Ishikawa (cell line): Measurements from ENCODE around the gene TLK1.

Source experiments
- CEBPB ChIP-seq: IDR thresholded peaks from 2 replicates; pipeline ENCODE4 v1.6.1; 2012
- CREB1 ChIP-seq: IDR thresholded peaks from 2 replicates; pipeline ENCODE4 v1.6.1; 2012; ENCODE audit warnings: low read depth
- EGR1 ChIP-seq: IDR thresholded peaks from 2 replicates; pipeline ENCODE4 v1.6.1; 2012
- EP300 ChIP-seq: IDR thresholded peaks from 2 replicates; pipeline ENCODE4 v1.6.1; 2012; ENCODE audit warnings: borderline replicate concordance
- MAX ChIP-seq: IDR thresholded peaks from 2 replicates; pipeline ENCODE4 v1.6.1; 2012
- NFIC ChIP-seq: IDR thresholded peaks from 2 replicates; pipeline ENCODE4 v1.6.1; 2012
- TAF1 ChIP-seq: IDR thresholded peaks from 2 replicates; pipeline ENCODE4 v1.6.1; 2012; ENCODE audit warnings: low read depth, mild to moderate bottlenecking
- YY1 ChIP-seq: IDR thresholded peaks from 2 replicates; pipeline ENCODE4 v1.6.1; 2012; ENCODE audit warnings: low read depth

- TF ChIP-seq CEBPB (no peak), CREB1 (no peak), YY1 (no peak), EGR1 (no peak), NFIC (no peak), MAX (no peak), EP300 (no peak), TAF1 (no peak)
Observed at GRCh38 chr2:170967553-170967952, 193.1 kb downstream of the TLK1 start.
